WTC11 (cell line): ENCODE data around the gene FHOD3. TPM values are rescaled to one million over a fixed set of nuclear protein-coding genes. Genes with fewer than 3 reads are reported as not detected.

Experiments used
- ATAC-seq: fragments of 200-7000 bp; cut with Tn5 transposase; 2 replicates; pipeline ENCODE4 v1.10.0; 2021; ENCODE audit warnings: mild to moderate bottlenecking, moderate library complexity
- CTCF ChIA-PET: fragments of 300-600 bp; sonication (Branson Sonifier 250); formaldehyde crosslinking; loops from one replicate; lab custom pipeline; 2021; ENCODE audit warnings: antibody characterized with exemption; lab: Charles Lee
- POLR2A ChIA-PET: fragments of 350-600 bp; sonication (Branson Sonifier 250); formaldehyde crosslinking; loops from one replicate; lab custom pipeline; 2021; ENCODE audit warnings: antibody characterized with exemption; lab: Charles Lee
- DNase-seq: peaks from one replicate; pipeline ENCODE4 v3.0.0; 2021; ENCODE audit warnings: low spot score
- H3K27ac Mint-ChIP-seq: 2 replicates; pipeline ENCODE4 v1.8.0; 2021; ENCODE audit warnings: mixed read lengths
- H3K27me3 Mint-ChIP-seq: 2 replicates; pipeline ENCODE4 v1.8.0; 2021; ENCODE audit warnings: low read depth, mild to moderate bottlenecking, moderate library complexity, mixed read lengths
- H3K36me3 Mint-ChIP-seq: 2 replicates; pipeline ENCODE4 v1.8.0; 2021; ENCODE audit warnings: mixed read lengths
- H3K4me1 Mint-ChIP-seq: 2 replicates; pipeline ENCODE4 v1.8.0; 2022; ENCODE audit warnings: mixed read lengths
- H3K4me3 Mint-ChIP-seq: 2 replicates; pipeline ENCODE4 v1.8.0; 2021; ENCODE audit warnings: mild to moderate bottlenecking, moderate library complexity, mixed read lengths
- H3K9me3 Mint-ChIP-seq: 2 replicates; pipeline ENCODE4 v1.8.0; 2021; ENCODE audit warnings: mixed read lengths
- ATF6 ChIP-seq: sonication (generic); formaldehyde crosslinking; IDR thresholded peaks from 2 replicates; pipeline ENCODE4 v1.8.1; 2023; ENCODE audit warnings: mild to moderate bottlenecking, missing genetic modification reagents
- CBFB ChIP-seq: sonication (generic); formaldehyde crosslinking; IDR thresholded peaks from 2 replicates; pipeline ENCODE4 v1.8.1; 2022; ENCODE audit warnings: mild to moderate bottlenecking, low read depth, missing genetic modification reagents
- CREB1 ChIP-seq: sonication (generic); formaldehyde crosslinking; IDR thresholded peaks from 2 replicates; pipeline ENCODE4 v1.8.0; 2023; ENCODE audit warnings: mild to moderate bottlenecking, missing genetic modification reagents
- E2F4 ChIP-seq: sonication (generic); formaldehyde crosslinking; IDR thresholded peaks from 2 replicates; pipeline ENCODE4 v1.8.1; 2022; ENCODE audit warnings: low read depth, mild to moderate bottlenecking, moderate library complexity, missing genetic modification reagents, borderline replicate concordance
- ESRRA ChIP-seq: sonication (generic); formaldehyde crosslinking; IDR thresholded peaks from 2 replicates; pipeline ENCODE4 v1.8.1; 2022; ENCODE audit warnings: mild to moderate bottlenecking, missing genetic modification reagents, borderline replicate concordance
- GABPB1 ChIP-seq: sonication (generic); formaldehyde crosslinking; IDR thresholded peaks from 2 replicates; pipeline ENCODE4 v1.8.1; 2023; ENCODE audit warnings: mild to moderate bottlenecking, missing genetic modification reagents
- MAX ChIP-seq: sonication (generic); formaldehyde crosslinking; IDR thresholded peaks from 2 replicates; pipeline ENCODE4 v1.8.0; 2022; ENCODE audit warnings: mild to moderate bottlenecking, missing genetic modification reagents
- MXD4 ChIP-seq: fragments of 250-450 bp; sonication (Bioruptor Pico); IDR thresholded peaks from 2 replicates; pipeline ENCODE4 v1.8.0; 2021; ENCODE audit warnings: mild to moderate bottlenecking, moderate library complexity, borderline replicate concordance
- MYBL2 ChIP-seq: sonication (generic); formaldehyde crosslinking; IDR thresholded peaks from 2 replicates; pipeline ENCODE4 v1.8.1; 2023; ENCODE audit warnings: mild to moderate bottlenecking, moderate library complexity, missing genetic modification reagents
- NR3C1 ChIP-seq: sonication (generic); formaldehyde crosslinking; conservative IDR thresholded peaks from 2 replicates; pipeline ENCODE4 v1.8.1; 2023; ENCODE audit warnings: low read depth, mild to moderate bottlenecking, missing genetic modification reagents
- PRDM15 ChIP-seq: sonication (generic); formaldehyde crosslinking; IDR thresholded peaks from 2 replicates; pipeline ENCODE4 v1.8.0; 2022; ENCODE audit warnings: missing genetic modification reagents
- PRRX2 ChIP-seq: fragments of 250-450 bp; sonication (Bioruptor Pico); IDR thresholded peaks from 2 replicates; pipeline ENCODE4 v1.8.0; 2021; ENCODE audit warnings: mild to moderate bottlenecking
- SOX15 ChIP-seq: fragments of 250-450 bp; sonication (Bioruptor Pico); IDR thresholded peaks from 2 replicates; pipeline ENCODE4 v1.9.0; 2021; ENCODE audit warnings: mild to moderate bottlenecking
- TCF7 ChIP-seq: sonication (generic); formaldehyde crosslinking; IDR thresholded peaks from 2 replicates; pipeline ENCODE4 v1.8.0; 2022; ENCODE audit warnings: mild to moderate bottlenecking, low read depth, missing genetic modification reagents, moderate library complexity
- TEAD4 ChIP-seq: sonication (generic); formaldehyde crosslinking; IDR thresholded peaks from 2 replicates; pipeline ENCODE4 v1.8.0; 2022; ENCODE audit warnings: mild to moderate bottlenecking, missing genetic modification reagents
- TP53 ChIP-seq: sonication (generic); formaldehyde crosslinking; IDR thresholded peaks from 2 replicates; pipeline ENCODE4 v1.8.1; 2023; ENCODE audit warnings: mild to moderate bottlenecking, missing genetic modification reagents
- USF1 ChIP-seq: sonication (generic); formaldehyde crosslinking; IDR thresholded peaks from 2 replicates; pipeline ENCODE4 v1.8.0; 2022; ENCODE audit warnings: mild to moderate bottlenecking, missing genetic modification reagents
- ZMAT4 ChIP-seq: fragments of 250-450 bp; sonication (Bioruptor Pico); IDR thresholded peaks from 2 replicates; pipeline ENCODE4 v1.9.0; 2021; ENCODE audit warnings: mild to moderate bottlenecking
- ZNF138 ChIP-seq: sonication (generic); formaldehyde crosslinking; conservative IDR thresholded peaks from 2 replicates; pipeline ENCODE4 v1.8.1; 2022; ENCODE audit warnings: mild to moderate bottlenecking, moderate library complexity, missing genetic modification reagents
- ZNF232 ChIP-seq: sonication (generic); formaldehyde crosslinking; IDR thresholded peaks from 2 replicates; pipeline ENCODE4 v1.8.0; 2022; ENCODE audit warnings: mild to moderate bottlenecking, missing genetic modification reagents
- ZNF416 ChIP-seq: fragments of 250-450 bp; sonication (Bioruptor Pico); IDR thresholded peaks from 2 replicates; pipeline ENCODE4 v1.9.0; 2021; ENCODE audit warnings: mild to moderate bottlenecking, inconsistent platforms
- ZNF512 ChIP-seq: sonication (generic); formaldehyde crosslinking; IDR thresholded peaks from 2 replicates; pipeline ENCODE4 v1.8.1; 2022; ENCODE audit warnings: missing genetic modification reagents, borderline replicate concordance
- total RNA-seq: library from RNA; stranded (reverse); gene quantifications from 3 replicates; pipeline ENCODE4 v1.2.3, GENCODE V29; 2021
- TF ChIP-seq, protein P1 (sequence below): sonication (generic); formaldehyde crosslinking; IDR thresholded peaks from 2 replicates; pipeline ENCODE4 v1.8.1; 2023; ENCODE audit warnings: mild to moderate bottlenecking, missing genetic modification reagents, borderline replicate concordance

FHOD3 gene
- total RNA-seq, 1 experiment from 2014 or later, result 3.8 TPM

DNA sequence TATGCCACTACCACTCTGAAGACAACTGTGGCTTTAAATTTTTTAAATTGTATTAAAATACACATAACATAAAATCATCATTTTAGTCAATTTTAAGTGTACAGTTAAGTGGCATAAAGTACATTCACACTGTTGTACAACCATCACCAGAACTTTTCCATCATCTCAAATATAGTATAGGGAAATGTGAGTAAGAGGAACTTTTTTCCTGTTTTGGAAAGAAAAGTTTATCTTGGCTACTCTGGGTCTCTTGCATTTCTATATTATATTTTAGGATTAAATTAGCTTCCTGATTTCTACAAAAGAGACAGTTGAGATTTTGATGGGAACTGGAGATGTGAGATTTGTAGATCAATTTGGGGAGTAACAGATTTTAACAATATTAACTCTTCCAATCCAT is 528.0 kb downstream of the FHOD3 start (continued):
- no peak for TF ChIP-seq USF1 (CRISPR knock-in tag)
- TF ChIP-seq ZNF138 (CRISPR knock-in tag), result no peak
- TF ChIP-seq ZNF416 (CRISPR knock-in tag), result no peak
- TF ChIP-seq TP53 (CRISPR knock-in tag), result no peak
- TF ChIP-seq ZMAT4 (CRISPR knock-in tag), result no peak
- TF ChIP-seq MYBL2 (CRISPR knock-in tag), result no peak
- no peak for TF ChIP-seq NR3C1 (CRISPR knock-in tag)
- TF ChIP-seq TCF7 (CRISPR knock-in tag), result no peak
- no peak for TF ChIP-seq MXD4 (CRISPR knock-in tag)
- no peak for TF ChIP-seq GABPB1 (CRISPR knock-in tag)
- no peak for TF ChIP-seq ZNF512 (CRISPR knock-in tag)

GRCh38 chr18:36826556-36826955 is 529.0 kb downstream of the FHOD3 start:
- no peak overlapping the region for H3K4me3 Mint-ChIP-seq
- DNase-seq, result no peak
- H3K4me1 Mint-ChIP-seq, result peaks cover 19% of the 10 kb centered on the region
- H3K9me3 Mint-ChIP-seq, result no peaks in the 10 kb centered on the region
- peaks cover 23% of the 10 kb centered on the region for H3K36me3 Mint-ChIP-seq
- no peak for ATAC-seq
- POLR2A ChIA-PET, result no interaction called here
- no peaks in the 10 kb centered on the region; the same call in 1 of the 2 replicates for H3K27me3 Mint-ChIP-seq
- CTCF ChIA-PET, result no interaction called here
- H3K27ac Mint-ChIP-seq, result no peak overlapping the region
- TF ChIP-seq E2F4 (CRISPR knock-in tag) (no peak), MYBL2 (CRISPR knock-in tag) (no peak), CBFB (CRISPR knock-in tag) (no peak), USF1 (CRISPR knock-in tag) (no peak), ATF6 (CRISPR knock-in tag) (no peak), NR3C1 (CRISPR knock-in tag) (no peak), SOX15 (CRISPR knock-in tag) (no peak), PRRX2 (CRISPR knock-in tag) (no peak), TEAD4 (no peak), MAX (CRISPR knock-in tag) (no peak), ESRRA (CRISPR knock-in tag) (no peak), ZNF232 (no peak), CREB1 (CRISPR knock-in tag) (no peak), PRDM15 (CRISPR knock-in tag) (no peak)
- TF ChIP-seq, protein P1, sequence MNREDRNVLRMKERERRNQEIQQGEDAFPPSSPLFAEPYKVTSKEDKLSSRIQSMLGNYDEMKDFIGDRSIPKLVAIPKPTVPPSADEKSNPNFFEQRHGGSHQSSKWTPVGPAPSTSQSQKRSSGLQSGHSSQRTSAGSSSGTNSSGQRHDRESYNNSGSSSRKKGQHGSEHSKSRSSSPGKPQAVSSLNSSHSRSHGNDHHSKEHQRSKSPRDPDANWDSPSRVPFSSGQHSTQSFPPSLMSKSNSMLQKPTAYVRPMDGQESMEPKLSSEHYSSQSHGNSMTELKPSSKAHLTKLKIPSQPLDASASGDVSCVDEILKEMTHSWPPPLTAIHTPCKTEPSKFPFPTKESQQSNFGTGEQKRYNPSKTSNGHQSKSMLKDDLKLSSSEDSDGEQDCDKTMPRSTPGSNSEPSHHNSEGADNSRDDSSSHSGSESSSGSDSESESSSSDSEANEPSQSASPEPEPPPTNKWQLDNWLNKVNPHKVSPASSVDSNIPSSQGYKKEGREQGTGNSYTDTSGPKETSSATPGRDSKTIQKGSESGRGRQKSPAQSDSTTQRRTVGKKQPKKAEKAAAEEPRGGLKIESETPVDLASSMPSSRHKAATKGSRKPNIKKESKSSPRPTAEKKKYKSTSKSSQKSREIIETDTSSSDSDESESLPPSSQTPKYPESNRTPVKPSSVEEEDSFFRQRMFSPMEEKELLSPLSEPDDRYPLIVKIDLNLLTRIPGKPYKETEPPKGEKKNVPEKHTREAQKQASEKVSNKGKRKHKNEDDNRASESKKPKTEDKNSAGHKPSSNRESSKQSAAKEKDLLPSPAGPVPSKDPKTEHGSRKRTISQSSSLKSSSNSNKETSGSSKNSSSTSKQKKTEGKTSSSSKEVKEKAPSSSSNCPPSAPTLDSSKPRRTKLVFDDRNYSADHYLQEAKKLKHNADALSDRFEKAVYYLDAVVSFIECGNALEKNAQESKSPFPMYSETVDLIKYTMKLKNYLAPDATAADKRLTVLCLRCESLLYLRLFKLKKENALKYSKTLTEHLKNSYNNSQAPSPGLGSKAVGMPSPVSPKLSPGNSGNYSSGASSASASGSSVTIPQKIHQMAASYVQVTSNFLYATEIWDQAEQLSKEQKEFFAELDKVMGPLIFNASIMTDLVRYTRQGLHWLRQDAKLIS (CRISPR knock-in tag), result no peak
